ENCODE data around the gene ATP6V1B1.

- TF ChIP-seq RFX5 (IDR thresholded peaks at IDR 0.05; ENCODE audit: low read depth, low read length): no peak
- TF ChIP-seq CREB1 (IDR thresholded peaks at IDR 0.05): no peak
- TF ChIP-seq CREB1 (CRISPR knock-in tag; IDR thresholded peaks at IDR 0.05): no peak
These were observed 57.5 kb downstream of the ATP6V1B1 start for GRCh38 chr2:70992945-70993853.
